Stimulated activated CD4-positive, alpha-beta T cell treated with anti-CD3 and anti-CD28 coated beads, Interleukin-12 subunit alpha, Interleukin-12 subunit beta, amount 100 ng/mL, for 4 hours (primary cell): Measurements from ENCODE around the gene GNG13.
"Not testable (repeated sequence)": the region's sequence is repeated elsewhere in the genome, so short reads cannot be mapped to it uniquely, and the experiment has no call there.

Source experiments
- DNase-seq: peaks from one replicate; pipeline ENCODE4 v3.0.0-alpha.2; 2020

The GNG13 gene, protein sequence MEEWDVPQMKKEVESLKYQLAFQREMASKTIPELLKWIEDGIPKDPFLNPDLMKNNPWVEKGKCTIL

DNA sequence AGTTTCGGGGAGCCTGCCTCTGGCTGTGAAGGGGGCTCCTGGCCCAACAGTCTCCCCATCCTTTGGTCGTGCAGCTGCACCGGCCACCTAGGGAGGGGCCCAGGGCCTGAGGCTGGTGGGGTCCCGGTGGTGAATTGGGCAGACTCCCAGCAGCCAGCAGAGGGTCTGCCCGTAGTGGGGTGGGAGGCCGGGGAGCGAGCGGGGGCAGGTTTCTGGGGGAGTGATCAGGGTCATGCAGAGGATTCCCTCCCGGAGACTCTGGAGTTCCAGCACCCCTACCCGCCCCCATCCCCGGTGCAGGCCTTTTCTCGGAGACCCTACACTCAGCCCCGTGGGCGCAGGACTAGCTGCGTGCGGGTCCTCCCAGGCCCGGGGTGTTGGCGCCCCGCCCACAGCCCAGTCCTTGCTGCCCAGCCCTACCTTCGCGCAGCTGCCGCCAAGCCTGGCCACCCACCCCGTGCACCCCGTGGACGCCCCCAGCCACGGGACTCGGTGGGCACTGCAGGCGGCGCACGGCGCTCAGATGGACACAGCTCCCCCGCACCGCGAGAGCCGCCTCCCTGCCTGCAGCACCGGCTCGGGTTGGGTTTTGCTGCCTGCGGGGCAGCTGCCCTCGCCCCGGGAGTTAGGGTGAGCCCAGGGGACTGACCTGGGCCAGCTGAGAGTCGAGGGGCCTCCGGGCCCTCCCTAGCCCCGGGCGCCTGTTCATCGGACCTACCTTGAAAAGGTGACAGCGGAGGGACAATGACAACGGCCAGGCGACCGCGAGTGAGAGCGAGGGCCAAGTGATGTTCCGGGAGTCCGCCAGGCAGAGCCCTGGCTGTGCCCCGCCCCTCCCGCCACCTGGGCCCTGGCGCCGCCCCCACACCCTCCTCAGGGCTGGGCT is at the start of gene GNG13:
TSS of gene GNG13 (minus strand) at position 787 of the 886 bp plus-strand sequence. CDS start 1,657 bp downstream, outside the sequence.
- no peak for DNase-seq

DNA sequence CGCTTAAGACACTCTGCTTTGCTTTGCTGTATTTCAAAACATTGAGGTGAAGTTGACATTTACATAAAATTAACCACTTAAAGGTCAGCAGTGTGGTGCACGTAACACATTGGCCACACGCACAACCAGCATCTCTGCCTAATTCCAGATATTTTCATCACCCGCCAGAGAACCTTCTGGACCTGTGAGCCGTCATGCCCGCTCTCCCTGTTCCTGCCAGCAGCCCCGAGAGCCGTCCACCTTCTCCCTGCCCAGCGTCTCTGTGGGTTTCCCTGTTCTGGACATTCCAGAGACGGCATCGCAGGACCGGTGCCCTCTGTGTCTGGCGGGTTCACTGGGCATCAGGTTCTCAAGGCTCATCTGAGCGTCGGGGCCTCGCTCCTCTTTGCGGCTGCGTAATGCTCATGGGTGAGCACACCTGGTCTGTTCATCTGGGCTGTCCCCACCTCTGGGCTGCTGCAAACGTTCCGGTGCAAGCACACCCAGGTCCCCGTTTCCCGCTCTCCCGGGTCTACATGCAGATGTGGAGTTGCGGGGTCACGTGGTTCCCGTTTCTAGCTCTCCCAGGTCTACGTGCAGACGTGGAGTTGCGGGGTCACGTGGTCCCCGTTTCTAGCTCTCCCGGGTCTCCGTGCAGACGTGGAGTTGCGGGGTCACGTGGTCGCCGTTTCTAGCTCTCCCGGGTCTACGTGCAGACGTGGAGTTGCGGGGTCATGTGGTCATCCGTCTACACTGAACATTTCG is 48.1 kb upstream of the GNG13 start:
- no peak for DNase-seq

DNA sequence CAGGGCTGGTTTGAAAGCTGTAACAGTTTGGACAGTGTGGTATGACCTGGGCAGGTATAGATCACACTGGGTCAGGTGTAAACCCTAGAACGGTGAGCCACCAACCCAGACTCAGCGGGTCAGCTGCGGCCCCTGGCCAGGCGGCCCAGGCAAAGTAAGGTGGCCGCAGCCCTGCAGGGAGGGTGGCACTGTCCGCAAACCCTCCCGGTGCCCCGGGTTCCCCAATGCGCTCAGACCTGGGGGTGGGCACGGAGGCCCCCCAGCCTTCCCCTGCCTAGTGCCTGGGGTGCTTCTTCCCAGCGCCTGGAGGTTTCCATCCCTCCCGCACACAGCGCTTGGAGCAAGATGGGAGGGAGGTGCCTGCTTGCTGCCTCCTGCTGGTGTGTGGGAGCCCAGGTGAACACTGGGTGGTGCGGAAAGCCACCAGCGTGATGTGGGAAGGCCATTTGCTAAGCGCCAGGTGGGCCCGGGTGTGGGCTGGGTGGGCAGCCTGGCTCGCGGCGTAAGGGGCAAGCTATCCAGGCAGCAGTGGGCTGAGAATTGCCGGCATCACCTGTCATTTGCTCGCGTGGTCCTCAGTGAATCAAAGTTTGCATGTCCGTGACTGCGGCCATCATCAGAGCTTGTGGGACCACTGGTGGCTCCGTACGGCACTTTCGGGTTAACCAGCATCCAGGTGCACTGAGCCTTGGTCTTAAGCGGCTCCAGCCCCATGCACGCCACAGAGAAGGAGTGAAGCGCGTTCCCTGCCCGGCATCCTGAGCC is 47.3 kb upstream of the GNG13 start:
- no peak for DNase-seq

DNA sequence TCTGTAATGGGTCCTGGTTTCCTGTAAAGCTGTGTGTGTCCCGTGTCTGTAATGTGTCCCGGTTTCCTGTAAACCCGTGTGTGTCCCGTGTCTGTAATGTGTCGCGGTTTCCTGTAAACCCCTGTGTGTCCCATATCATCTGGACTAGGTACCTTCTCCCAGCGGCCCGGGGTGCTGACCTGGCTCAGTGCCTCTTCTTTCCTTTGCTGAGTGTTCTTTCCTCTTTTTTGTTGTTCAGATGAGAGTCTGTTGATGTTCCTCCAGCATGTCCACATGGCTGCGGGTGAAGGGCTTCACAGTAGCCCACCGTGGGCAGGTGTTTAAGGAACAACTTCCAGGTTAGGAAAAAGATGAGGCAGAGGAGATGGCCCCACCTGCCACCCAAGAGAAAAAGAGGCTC is 46.6 kb upstream of the GNG13 start:
- no peak for DNase-seq

DNA sequence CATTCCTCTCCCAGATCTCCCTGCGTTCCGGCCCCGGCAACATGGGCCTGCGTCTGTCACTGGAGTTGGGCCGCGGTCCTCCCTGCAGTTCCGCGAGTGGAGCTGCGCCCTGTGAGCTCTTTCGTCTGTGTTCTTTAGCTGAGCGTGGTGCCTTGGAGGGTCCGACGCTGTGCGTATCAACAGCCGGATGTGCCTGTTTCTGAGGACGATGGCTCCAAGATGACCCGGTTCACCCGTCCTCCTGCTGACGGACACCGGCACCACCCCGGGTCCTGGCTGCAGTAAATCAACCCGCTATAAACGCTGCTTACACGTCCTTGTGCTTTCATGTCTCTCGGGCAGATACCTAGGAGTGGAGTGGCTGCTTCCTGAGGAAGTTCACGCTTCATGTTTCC is 44.8 kb upstream of the GNG13 start:
- DNase-seq, result no peak

DNA sequence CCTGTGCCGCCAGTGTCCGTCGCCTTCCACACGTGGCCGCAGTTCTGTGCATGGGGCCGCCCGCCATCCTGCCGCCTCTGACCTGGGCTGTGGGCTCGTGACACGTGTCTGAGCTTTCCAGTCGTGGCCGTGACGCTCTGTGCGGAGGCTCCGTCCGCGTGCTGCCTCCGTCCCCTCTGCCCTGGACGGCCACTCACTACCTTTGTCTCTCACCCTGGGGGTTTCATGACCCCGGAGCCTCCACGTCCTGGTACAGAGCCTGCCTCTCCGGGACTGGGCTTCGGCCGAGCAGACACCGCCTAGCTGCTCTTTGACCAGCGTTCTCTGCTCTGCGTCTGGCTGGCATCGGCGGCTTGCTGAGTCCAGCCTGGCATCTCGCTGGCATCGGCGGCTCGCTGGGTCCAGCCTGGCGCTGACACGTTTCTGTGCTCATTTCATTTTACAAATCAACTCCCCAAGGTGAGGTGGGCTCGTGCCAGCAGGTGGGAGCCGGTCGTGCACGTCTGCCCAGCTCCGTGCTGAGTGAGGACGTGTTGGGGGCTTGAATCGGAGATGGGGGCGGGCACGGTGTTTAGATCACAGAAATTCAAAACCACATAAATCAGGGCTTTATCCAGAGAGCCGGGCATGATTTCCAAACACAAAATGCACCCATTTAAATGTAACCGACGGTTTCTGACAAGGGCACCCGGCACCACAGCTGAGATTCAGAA is 44.3 kb upstream of the GNG13 start:
- no peak for DNase-seq

GRCh38 chr16:843771-844170 is 43.2 kb upstream of the GNG13 start:
- no peak for DNase-seq

- DNase-seq, result no peak
These were observed 42.4 kb upstream of the GNG13 start for GRCh38 chr16:842711-843560.

DNA sequence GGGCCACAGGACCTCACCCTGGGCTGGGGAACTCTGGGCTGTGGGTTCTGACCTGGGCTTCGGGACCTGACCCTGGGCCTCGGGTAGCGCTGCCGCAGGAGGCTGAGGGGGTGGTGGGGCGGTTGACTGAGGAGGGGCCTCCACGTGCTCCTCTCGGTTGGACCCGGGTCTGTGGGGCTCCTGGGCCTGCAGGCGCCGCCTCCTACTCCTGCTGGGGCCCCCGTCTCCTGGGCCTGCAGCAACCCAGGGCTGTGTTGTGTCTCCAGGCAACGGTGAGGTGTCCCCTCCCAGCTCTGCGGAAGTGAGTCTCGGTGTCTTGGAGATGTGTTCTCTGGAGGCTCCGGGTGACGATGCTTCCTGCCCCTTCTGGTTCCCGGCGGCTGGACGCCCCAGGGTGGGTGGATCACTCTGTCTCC is 41.5 kb upstream of the GNG13 start:
- no peak for DNase-seq

DNA sequence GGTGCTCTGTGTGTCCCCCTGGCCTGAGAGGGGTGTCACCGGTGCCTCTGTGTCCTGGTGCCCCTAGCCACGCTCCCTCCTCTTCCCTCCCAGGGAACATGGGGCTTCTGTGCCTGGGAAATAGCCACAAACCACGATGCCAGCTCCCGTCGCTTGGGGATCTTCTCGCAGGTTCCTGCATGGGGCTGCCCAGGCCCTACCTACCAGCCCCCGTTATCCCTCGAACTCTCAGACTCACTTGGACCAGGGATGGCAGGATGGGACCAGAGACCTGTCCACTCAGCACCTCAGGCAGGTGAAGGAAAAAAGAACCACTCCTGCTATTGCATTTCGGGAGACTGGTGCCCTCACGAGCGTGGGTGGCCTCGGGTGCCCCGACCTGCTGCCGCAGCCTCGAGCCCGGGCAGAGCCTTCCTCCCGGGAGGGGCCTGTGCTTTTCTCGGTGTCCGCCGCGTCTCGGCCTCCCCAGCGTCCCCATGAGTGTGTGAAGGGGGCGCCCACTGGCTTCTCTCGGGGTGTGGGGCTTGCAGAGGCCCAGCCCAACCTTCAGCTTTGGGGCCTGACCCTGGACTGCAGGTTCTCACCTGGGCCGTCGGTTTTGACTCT is 41.0 kb upstream of the GNG13 start:
- no peak for DNase-seq

- no peak for DNase-seq
These were observed 40.3 kb upstream of the GNG13 start for GRCh38 chr16:840561-841454.

GRCh38 chr16:839643-840408 is 39.3 kb upstream of the GNG13 start:
- no peak for DNase-seq

GRCh38 chr16:838741-839140 is 38.2 kb upstream of the GNG13 start:
- no peak for DNase-seq

GRCh38 chr16:836822-837221 is 36.3 kb upstream of the GNG13 start:
- not testable (repeated sequence) for DNase-seq

DNA sequence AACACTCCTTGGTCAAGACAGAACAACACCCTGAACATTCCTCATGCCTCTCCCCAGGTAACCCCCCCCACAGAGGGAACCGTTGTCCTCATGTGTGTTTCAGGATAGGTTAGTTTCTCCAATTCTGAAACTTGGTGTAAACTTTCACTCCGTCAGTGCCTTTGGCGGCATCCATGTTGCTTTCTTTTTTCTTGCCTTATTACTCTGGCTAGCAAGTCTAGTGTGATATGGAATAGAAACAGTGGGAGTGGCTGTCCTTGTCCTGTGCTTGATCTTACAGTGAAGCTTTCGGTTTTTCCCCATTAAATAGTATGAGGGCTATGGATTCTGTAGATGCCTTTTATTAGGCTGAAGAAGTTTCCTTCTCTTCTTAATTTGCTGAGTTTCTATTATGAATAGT is 35.7 kb upstream of the GNG13 start:
- DNase-seq, result no peak

DNA sequence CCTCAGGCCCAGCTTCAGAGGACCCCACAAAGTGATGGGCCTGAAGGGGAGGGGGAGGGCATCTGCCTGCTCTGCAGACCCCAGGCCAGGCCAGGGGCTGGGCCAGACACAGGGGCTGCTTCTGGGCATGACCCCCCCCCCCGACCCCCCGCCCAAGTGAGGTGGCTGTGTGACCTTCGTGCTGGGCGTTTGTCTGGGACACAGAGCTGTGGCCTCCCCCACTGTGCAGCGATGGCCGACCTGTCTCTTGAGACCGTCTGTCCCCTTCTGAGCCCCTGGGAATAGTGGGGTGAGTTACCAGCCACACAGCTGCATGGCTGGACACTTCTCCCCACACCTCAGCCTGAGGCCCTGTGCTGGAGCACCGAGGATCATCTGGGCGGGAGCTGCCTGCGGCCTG is 34.8 kb upstream of the GNG13 start:
- no peak for DNase-seq

GRCh38 chr16:833411-833810 is 32.9 kb upstream of the GNG13 start:
- no peak for DNase-seq

- DNase-seq, result no peak
These were observed 32.3 kb upstream of the GNG13 start for GRCh38 chr16:832652-833336.
